GM23338 (cell line): ENCODE measurements around the gene ANTKMT. TPM values are rescaled to one million over a fixed set of nuclear protein-coding genes. Genes with fewer than 3 reads are reported as not detected.

ENCODE experiments used
- ATAC-seq: fragments of 200-7000 bp; cut with Tn5 transposase; 3 replicates; pipeline ENCODE4 v1.9.1; 2020
- DNase-seq: peaks from one replicate; pipeline ENCODE4 v3.0.0-alpha.2; 2015; ENCODE audit warnings: low spot score
- H2AFZ ChIP-seq: fragments of 200-600 bp; sonication (generic); 2 replicates; pipeline ENCODE4 v1.8.0; 2016; ENCODE audit warnings: antibody characterized with exemption, mild to moderate bottlenecking, moderate library complexity
- H3F3A ChIP-seq: fragments of 200-600 bp; sonication (generic); replicated peaks from 2 replicates; pipeline ENCODE4 v1.8.0; 2017; ENCODE audit warnings: antibody characterized with exemption, mixed run types, low read depth
- H3K27ac ChIP-seq: fragments of 200-600 bp; sonication (generic); 2 replicates; pipeline ENCODE4 v1.6.1; 2016; ENCODE audit warnings: low read depth
- H3K27me3 ChIP-seq: fragments of 200-600 bp; sonication (generic); 2 replicates; pipeline ENCODE4 v1.8.0; 2016; ENCODE audit warnings: mild to moderate bottlenecking, mixed run types, moderate library complexity; ENCODE audit not compliant: insufficient read depth
- H3K36me3 ChIP-seq: fragments of 200-600 bp; sonication (generic); 2 replicates; pipeline ENCODE4 v1.8.0; 2016; ENCODE audit warnings: mild to moderate bottlenecking; ENCODE audit not compliant: insufficient read depth
- H3K4me1 ChIP-seq: fragments of 200-600 bp; sonication (generic); 2 replicates; pipeline ENCODE4 v1.8.0; 2016; ENCODE audit warnings: mild to moderate bottlenecking, moderate library complexity; ENCODE audit not compliant: insufficient read depth
- H3K4me2 ChIP-seq: fragments of 200-600 bp; sonication (generic); 2 replicates; pipeline ENCODE4 v1.7.1; 2017; ENCODE audit warnings: mixed run types
- H3K4me3 ChIP-seq: fragments of 200-600 bp; sonication (generic); 2 replicates; pipeline ENCODE4 v1.6.1; 2016; ENCODE audit warnings: mixed run types
- H3K79me2 ChIP-seq: fragments of 200-600 bp; sonication (generic); replicated peaks from 2 replicates; pipeline ENCODE4 v1.8.0; 2017; ENCODE audit warnings: mild to moderate bottlenecking; ENCODE audit not compliant: insufficient read depth
- H3K9me2 ChIP-seq: fragments of 200-600 bp; sonication (generic); 2 replicates; pipeline ENCODE4 v1.8.0; 2017; ENCODE audit not compliant: insufficient read depth
- H4K20me1 ChIP-seq: fragments of 200-600 bp; sonication (generic); replicated peaks from 2 replicates; pipeline ENCODE4 v1.8.0; 2017; ENCODE audit warnings: mild to moderate bottlenecking; ENCODE audit not compliant: insufficient read depth
- H3K27ac Mint-ChIP-seq: 2 replicates; pipeline ENCODE4 v1.8.0; 2020; ENCODE audit warnings: inconsistent platforms, mild to moderate bottlenecking, moderate library complexity, mixed read lengths
- H3K27me3 Mint-ChIP-seq: 3 replicates; pipeline ENCODE4 v1.8.0; 2022; ENCODE audit warnings: low read depth, mild to moderate bottlenecking, moderate library complexity, mixed read lengths, inconsistent platforms; ENCODE audit not compliant: insufficient read depth, poor library complexity
- H3K36me3 Mint-ChIP-seq: 3 replicates; pipeline ENCODE4 v1.8.0; 2021; ENCODE audit warnings: low read depth, mild to moderate bottlenecking, inconsistent platforms, moderate library complexity, mixed read lengths
- H3K4me1 Mint-ChIP-seq: 3 replicates; pipeline ENCODE4 v1.8.0; 2020; ENCODE audit warnings: mild to moderate bottlenecking, inconsistent platforms, mixed read lengths
- H3K4me3 Mint-ChIP-seq: 3 replicates; pipeline ENCODE4 v1.8.0; 2021; ENCODE audit warnings: moderate library complexity, mild to moderate bottlenecking, inconsistent platforms, mixed read lengths
- H3K9me3 Mint-ChIP-seq: 3 replicates; pipeline ENCODE4 v1.8.0; 2020; ENCODE audit warnings: moderate library complexity, mild to moderate bottlenecking, inconsistent platforms, mixed read lengths
- CREB1 ChIP-seq: fragments of 250-450 bp; sonication (Bioruptor Pico); IDR thresholded peaks from 2 replicates; pipeline ENCODE4 v1.5.0; 2020; ENCODE audit warnings: low read depth, mild to moderate bottlenecking, moderate library complexity
- EZH2 ChIP-seq: fragments of 200-600 bp; sonication (generic); IDR thresholded peaks from one replicate; pipeline ENCODE4 v1.8.0; 2017; ENCODE audit warnings: antibody characterized with exemption, mild to moderate bottlenecking, low read depth; ENCODE audit not compliant: unreplicated experiment
- EZH2phosphoT487 ChIP-seq: fragments of 200-600 bp; sonication (generic); IDR thresholded peaks from one replicate; pipeline ENCODE4 v1.8.1; 2018; ENCODE audit warnings: antibody characterized with exemption; ENCODE audit not compliant: unreplicated experiment
- JUNB ChIP-seq: IDR thresholded peaks from one replicate; pipeline ENCODE4 v1.6.1; 2016; ENCODE audit warnings: antibody characterized with exemption; ENCODE audit not compliant: unreplicated experiment
- NANOG ChIP-seq: IDR thresholded peaks from 2 replicates; pipeline ENCODE4 v1.6.1; 2016; ENCODE audit warnings: antibody characterized with exemption, borderline replicate concordance
- STAT1 ChIP-seq: IDR thresholded peaks from one replicate; pipeline ENCODE4 v1.6.1; 2016; ENCODE audit warnings: antibody characterized with exemption; ENCODE audit not compliant: unreplicated experiment
- ZNF331 ChIP-seq: fragments of 250-450 bp; sonication (Bioruptor Pico); IDR thresholded peaks from 2 replicates; pipeline ENCODE4 v1.5.0; 2020; ENCODE audit warnings: low read depth, mild to moderate bottlenecking, moderate library complexity
- polyA plus RNA-seq: library from polyadenylated mRNA; unstranded; fragments of >200 nt; fragmentation: Nextera tagmentation; extraction: Ambion mirVana; gene quantifications from 2 replicates; pipeline ENCODE4 v1.2.1, GENCODE V29; 2016
- total RNA-seq: library from RNA; depleted of rRNA; stranded (reverse); fragments of >200 nt; shearing (Covaris generic); gene quantifications from 2 replicates; pipeline ENCODE4 v1.2.3, GENCODE V29; 2014
- TF ChIP-seq, protein P1 (sequence below): IDR thresholded peaks from 2 replicates; pipeline ENCODE4 v1.6.1; 2016; ENCODE audit warnings: antibody characterized with exemption
- TF ChIP-seq, protein P2 (sequence below): fragments of 250-450 bp; sonication (Bioruptor Pico); IDR thresholded peaks from 2 replicates; pipeline ENCODE4 v1.5.0; 2020; ENCODE audit warnings: mild to moderate bottlenecking, moderate library complexity
- TF ChIP-seq, protein P3 (sequence below): IDR thresholded peaks from one replicate; pipeline ENCODE4 v1.6.1; 2018; ENCODE audit warnings: antibody characterized with exemption; ENCODE audit not compliant: unreplicated experiment

The ANTKMT gene
- total and polyA plus RNA-seq, 2 experiments from 2014 or later, result 23.8 to 37.2 TPM

DNA sequence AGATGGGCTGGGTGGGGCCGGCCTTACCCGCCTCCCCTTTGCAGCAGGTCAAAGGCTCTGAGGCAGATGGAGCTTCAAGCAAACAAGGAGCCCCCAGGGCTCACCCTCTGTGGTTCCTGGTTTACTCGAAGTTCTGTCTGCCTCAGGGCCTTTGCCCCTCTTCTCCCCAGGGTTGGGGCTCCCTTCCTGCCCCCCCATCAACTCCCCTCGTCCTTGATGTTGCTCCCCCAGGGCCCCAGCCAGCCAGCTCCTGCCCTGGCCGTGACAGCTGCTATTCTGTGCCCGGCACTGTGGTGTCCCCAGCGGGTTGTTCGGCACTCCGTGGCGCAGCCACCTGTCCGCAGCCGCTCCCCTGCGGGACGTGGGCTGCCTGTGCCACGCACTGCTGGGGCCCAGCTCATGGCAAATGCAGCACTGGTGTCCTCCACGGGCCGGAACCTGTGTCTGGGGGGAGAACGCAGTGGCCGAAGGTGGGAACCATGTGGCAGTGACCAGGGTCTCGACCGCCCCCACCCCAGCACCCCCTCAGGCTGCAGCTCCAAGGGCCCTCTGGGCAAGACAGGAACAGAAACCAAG is 10.4 kb upstream of the ANTKMT start:
- Histone ChIP-seq H3K27ac (no peak overlapping the region), H3K4me2 (no peak overlapping the region), H3K36me3 (no peaks in the 10 kb centered on the region), H3K4me3 (no peak overlapping the region), H4K20me1 (no peaks in the 10 kb centered on the region), H3F3A (0 out of 2 replicates have a peak, but pooled peaks cover 6% of the 10 kb centered on the region), H2AFZ (no peak overlapping the region), H3K27me3 (peaks cover 68% of the 10 kb centered on the region), H3K4me1 (no peaks in the 10 kb centered on the region), H3K9me2 (no peaks in the 10 kb centered on the region), H3K79me2 (no peaks in the 10 kb centered on the region)
- DNase-seq (no peak), ATAC-seq (no peak)
- Mint-ChIP-seq H3K4me1 (no peaks in the 10 kb centered on the region; the same call in 2 of the 3 replicates), H3K36me3 (no peaks in the 10 kb centered on the region), H3K27me3 (peaks cover 56% of the 10 kb centered on the region), H3K27ac (no peak overlapping the region), H3K4me3 (no peak overlapping the region; the same call in 2 of the 3 replicates), H3K9me3 (peaks cover 4% of the 10 kb centered on the region; the same call in 1 of the 3 replicates)
- TF ChIP-seq EZH2phosphoT487, result no peak
- no peak for TF ChIP-seq NANOG
- TF ChIP-seq STAT1, result no peak

DNA sequence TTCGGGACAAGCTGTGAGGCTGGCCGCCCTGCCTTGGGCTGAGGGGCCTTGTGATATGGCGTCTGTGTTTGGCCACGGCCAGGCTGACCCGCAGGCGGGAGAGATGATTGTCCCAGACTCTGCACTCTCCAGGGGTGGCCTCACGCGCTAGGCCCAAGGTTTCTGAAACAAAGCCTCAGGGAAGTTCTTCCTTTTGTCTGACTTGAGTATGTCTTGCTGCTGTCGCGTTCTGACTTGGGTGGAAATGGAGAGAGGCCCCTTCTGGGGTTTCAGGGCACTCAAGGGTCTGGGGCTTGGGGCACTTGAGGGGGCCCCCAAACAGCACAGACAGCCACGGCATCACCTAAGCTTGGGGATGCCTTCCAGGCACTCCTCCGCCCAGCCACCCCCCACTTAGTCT is 9.9 kb upstream of the ANTKMT start:
- H3K27me3 ChIP-seq, result peaks cover 71% of the 10 kb centered on the region
- no peak for DNase-seq
- Mint-ChIP-seq H3K36me3 (no peaks in the 10 kb centered on the region), H3K27ac (no peak overlapping the region), H3K4me1 (no peaks in the 10 kb centered on the region; the same call in 2 of the 3 replicates), H3K9me3 (peaks cover 4% of the 10 kb centered on the region; the same call in 1 of the 3 replicates), H3K27me3 (peaks cover 59% of the 10 kb centered on the region), H3K4me3 (no peak overlapping the region)
- H3K36me3 ChIP-seq, result no peaks in the 10 kb centered on the region
- H3K4me2 ChIP-seq, result no peak overlapping the region
- H3K4me3 ChIP-seq, result no peak overlapping the region
- H3K27ac ChIP-seq, result no peak overlapping the region
- no peaks in the 10 kb centered on the region for H4K20me1 ChIP-seq
- 0 out of 2 replicates have a peak, but pooled peaks cover 6% of the 10 kb centered on the region for H3F3A ChIP-seq
- ATAC-seq, result no peak
- H3K9me2 ChIP-seq, result no peaks in the 10 kb centered on the region
- H3K4me1 ChIP-seq, result peaks cover under 1% of the 10 kb centered on the region; the same call in 1 of the 2 replicates
- H2AFZ ChIP-seq, result no peak overlapping the region
- no peaks in the 10 kb centered on the region for H3K79me2 ChIP-seq
- TF ChIP-seq, protein P1, sequence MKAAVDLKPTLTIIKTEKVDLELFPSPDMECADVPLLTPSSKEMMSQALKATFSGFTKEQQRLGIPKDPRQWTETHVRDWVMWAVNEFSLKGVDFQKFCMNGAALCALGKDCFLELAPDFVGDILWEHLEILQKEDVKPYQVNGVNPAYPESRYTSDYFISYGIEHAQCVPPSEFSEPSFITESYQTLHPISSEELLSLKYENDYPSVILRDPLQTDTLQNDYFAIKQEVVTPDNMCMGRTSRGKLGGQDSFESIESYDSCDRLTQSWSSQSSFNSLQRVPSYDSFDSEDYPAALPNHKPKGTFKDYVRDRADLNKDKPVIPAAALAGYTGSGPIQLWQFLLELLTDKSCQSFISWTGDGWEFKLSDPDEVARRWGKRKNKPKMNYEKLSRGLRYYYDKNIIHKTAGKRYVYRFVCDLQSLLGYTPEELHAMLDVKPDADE, result no peak
- TF ChIP-seq JUNB (no peak), ZNF331 (no peak), STAT1 (no peak), EZH2 (no peak), EZH2phosphoT487 (no peak), CREB1 (no peak)
- TF ChIP-seq, protein P2, sequence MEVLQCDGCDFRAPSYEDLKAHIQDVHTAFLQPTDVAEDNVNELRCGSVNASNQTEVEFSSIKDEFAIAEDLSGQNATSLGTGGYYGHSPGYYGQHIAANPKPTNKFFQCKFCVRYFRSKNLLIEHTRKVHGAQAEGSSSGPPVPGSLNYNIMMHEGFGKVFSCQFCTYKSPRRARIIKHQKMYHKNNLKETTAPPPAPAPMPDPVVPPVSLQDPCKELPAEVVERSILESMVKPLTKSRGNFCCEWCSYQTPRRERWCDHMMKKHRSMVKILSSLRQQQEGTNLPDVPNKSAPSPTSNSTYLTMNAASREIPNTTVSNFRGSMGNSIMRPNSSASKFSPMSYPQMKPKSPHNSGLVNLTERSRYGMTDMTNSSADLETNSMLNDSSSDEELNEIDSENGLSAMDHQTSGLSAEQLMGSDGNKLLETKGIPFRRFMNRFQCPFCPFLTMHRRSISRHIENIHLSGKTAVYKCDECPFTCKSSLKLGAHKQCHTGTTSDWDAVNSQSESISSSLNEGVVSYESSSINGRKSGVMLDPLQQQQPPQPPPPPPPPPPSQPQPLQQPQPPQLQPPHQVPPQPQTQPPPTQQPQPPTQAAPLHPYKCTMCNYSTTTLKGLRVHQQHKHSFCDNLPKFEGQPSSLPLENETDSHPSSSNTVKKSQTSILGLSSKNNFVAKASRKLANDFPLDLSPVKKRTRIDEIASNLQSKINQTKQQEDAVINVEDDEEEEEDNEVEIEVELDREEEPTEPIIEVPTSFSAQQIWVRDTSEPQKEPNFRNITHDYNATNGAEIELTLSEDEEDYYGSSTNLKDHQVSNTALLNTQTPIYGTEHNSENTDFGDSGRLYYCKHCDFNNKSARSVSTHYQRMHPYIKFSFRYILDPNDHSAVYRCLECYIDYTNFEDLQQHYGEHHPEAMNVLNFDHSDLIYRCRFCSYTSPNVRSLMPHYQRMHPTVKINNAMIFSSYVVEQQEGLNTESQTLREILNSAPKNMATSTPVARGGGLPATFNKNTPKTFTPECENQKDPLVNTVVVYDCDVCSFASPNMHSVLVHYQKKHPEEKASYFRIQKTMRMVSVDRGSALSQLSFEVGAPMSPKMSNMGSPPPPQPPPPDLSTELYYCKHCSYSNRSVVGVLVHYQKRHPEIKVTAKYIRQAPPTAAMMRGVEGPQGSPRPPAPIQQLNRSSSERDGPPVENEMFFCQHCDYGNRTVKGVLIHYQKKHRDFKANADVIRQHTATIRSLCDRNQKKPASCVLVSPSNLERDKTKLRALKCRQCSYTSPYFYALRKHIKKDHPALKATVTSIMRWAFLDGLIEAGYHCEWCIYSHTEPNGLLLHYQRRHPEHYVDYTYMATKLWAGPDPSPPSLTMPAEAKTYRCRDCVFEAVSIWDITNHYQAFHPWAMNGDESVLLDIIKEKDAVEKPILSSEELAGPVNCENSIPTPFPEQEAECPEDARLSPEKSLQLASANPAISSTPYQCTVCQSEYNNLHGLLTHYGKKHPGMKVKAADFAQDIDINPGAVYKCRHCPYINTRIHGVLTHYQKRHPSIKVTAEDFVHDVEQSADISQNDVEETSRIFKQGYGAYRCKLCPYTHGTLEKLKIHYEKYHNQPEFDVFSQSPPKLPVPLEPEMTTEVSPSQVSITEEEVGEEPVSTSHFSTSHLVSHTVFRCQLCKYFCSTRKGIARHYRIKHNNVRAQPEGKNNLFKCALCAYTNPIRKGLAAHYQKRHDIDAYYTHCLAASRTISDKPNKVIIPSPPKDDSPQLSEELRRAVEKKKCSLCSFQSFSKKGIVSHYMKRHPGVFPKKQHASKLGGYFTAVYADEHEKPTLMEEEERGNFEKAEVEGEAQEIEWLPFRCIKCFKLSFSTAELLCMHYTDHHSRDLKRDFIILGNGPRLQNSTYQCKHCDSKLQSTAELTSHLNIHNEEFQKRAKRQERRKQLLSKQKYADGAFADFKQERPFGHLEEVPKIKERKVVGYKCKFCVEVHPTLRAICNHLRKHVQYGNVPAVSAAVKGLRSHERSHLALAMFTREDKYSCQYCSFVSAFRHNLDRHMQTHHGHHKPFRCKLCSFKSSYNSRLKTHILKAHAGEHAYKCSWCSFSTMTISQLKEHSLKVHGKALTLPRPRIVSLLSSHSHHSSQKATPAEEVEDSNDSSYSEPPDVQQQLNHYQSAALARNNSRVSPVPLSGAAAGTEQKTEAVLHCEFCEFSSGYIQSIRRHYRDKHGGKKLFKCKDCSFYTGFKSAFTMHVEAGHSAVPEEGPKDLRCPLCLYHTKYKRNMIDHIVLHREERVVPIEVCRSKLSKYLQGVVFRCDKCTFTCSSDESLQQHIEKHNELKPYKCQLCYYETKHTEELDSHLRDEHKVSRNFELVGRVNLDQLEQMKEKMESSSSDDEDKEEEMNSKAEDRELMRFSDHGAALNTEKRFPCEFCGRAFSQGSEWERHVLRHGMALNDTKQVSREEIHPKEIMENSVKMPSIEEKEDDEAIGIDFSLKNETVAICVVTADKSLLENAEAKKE (CRISPR knock-in tag), result no peak
- TF ChIP-seq, protein P3, sequence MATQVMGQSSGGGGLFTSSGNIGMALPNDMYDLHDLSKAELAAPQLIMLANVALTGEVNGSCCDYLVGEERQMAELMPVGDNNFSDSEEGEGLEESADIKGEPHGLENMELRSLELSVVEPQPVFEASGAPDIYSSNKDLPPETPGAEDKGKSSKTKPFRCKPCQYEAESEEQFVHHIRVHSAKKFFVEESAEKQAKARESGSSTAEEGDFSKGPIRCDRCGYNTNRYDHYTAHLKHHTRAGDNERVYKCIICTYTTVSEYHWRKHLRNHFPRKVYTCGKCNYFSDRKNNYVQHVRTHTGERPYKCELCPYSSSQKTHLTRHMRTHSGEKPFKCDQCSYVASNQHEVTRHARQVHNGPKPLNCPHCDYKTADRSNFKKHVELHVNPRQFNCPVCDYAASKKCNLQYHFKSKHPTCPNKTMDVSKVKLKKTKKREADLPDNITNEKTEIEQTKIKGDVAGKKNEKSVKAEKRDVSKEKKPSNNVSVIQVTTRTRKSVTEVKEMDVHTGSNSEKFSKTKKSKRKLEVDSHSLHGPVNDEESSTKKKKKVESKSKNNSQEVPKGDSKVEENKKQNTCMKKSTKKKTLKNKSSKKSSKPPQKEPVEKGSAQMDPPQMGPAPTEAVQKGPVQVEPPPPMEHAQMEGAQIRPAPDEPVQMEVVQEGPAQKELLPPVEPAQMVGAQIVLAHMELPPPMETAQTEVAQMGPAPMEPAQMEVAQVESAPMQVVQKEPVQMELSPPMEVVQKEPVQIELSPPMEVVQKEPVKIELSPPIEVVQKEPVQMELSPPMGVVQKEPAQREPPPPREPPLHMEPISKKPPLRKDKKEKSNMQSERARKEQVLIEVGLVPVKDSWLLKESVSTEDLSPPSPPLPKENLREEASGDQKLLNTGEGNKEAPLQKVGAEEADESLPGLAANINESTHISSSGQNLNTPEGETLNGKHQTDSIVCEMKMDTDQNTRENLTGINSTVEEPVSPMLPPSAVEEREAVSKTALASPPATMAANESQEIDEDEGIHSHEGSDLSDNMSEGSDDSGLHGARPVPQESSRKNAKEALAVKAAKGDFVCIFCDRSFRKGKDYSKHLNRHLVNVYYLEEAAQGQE, result no peak
